ENCODE data around the gene PMM2. TPM values are rescaled to one million over a fixed set of nuclear protein-coding genes. Genes with fewer than 3 reads are reported as not detected.

Gene PMM2
- total RNA-seq, 5 donors from 2014 or later (not counting 1 experiment from before 2014, with no cell fraction given) = 33.8 to 46.6 (median 43.7) TPM

DNA sequence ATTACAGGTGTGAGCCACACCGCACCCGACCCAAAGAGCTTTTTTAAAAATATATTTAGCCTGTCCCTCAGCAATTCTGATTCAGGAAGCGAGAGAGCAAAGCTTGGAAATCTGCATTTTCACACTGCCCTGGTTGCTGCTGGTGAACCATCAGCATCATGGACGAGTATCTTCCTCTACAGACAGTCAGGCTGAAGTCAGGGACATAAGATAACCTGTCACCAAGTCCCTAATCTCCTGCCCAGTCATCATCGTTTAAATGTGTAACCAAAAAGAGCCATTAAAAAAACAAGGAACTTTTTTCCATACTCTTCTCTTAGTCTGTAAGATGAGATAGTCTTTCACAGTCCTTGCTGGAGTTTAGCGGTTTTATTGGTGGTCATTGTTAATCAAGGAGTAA, 6.7 kb downstream of the PMM2 start:
- WGBS (ENCODE audit: insufficient coverage) = 98% methylated on average over 4 of the region's 6 CpGs
- H3K27ac Mint-ChIP-seq = no peak overlapping the region
- H3K27me3 Mint-ChIP-seq = no peaks in the 10 kb centered on the region
- H3K9me3 ChIP-seq = no peaks in the 10 kb centered on the region
- ATAC-seq (replicated peaks in 1 of 4) (no peak), DNase-seq (no peak)
- H3K36me3 Mint-ChIP-seq = peaks cover 51% of the 10 kb centered on the region
- H3K4me3 Mint-ChIP-seq = no peak overlapping the region
- H3K27me3 ChIP-seq (replicated peaks in 1 of 2; ENCODE audit: control insufficient read depth in 2 of 2, extremely low read depth in 1 of 2, insufficient read depth in 2 of 2, low read length in 1 of 2) = no peaks in the 10 kb centered on the region
- H3K27ac ChIP-seq (ENCODE audit: low read length) = no peak overlapping the region
- ChIA-PET POLR2A (no interaction called here), CTCF (no interaction called here)
- peaks cover 24 to 78% of the 10 kb centered on the region in 2 donors for H3K36me3 ChIP-seq (ENCODE audit: control insufficient read depth in 2 of 2, extremely low read depth in 1 of 2, insufficient read depth in 1 of 2, low read length in 1 of 2)
- no peaks in the 10 kb centered on the region for H3K9me3 Mint-ChIP-seq
- H3K4me1 ChIP-seq (ENCODE audit: control insufficient read depth in 1 of 2, extremely low read depth in 1 of 2, insufficient read depth in 2 of 2, low read length in 2 of 2) = peaks cover 0 to 9% of the 10 kb centered on the region in 2 experiments
- peaks cover 9 to 19% (median 11%) of the 10 kb centered on the region in 3 donors for H3K4me1 Mint-ChIP-seq
- no peak overlapping the region for H3K4me3 ChIP-seq (ENCODE audit: control insufficient read depth in 1 of 2, extremely low read depth in 1 of 2, low read length in 1 of 2)

DNA sequence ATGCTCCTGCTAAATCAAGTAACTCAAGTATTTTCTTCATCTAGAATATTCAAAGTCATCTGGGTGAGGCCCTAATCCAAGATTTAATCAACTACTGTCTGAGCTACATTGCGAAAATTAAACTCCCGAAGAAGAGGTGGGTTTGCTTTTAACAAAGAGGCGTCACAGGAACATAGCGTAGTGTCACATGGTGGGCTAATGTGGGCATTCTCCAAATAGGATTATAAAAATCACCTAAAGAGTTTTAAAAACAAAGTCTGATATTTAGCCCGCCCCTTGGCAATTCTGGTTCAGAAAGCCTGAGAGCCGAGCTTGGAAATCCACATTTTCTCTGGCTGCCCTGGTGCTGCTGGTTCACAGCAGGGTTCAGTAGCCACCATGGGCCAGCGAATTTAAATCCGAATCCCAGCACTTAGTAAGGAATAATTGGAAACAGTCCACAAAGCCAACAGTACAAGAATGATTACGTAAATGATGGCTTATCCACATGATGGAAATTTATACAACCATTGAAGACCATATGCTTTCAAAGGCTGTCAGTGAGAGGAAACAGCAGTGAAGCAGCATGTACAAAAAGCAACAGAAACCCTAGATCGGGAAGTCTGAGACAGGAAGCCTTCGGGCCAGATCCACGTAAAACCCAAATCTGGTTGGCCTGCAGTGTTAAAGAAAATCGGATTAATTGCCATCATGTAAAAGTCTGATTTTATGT, 8.8 kb downstream of the PMM2 start:
- Histone ChIP-seq H3K36me3 (ENCODE audit: control insufficient read depth in 2 of 2, extremely low read depth in 1 of 2, insufficient read depth in 1 of 2, low read length in 1 of 2) (peaks cover 31 to 94% of the 10 kb centered on the region in 2 donors), H3K4me3 (ENCODE audit: control insufficient read depth in 1 of 2, extremely low read depth in 1 of 2, low read length in 1 of 2) (no peak overlapping the region), H3K4me1 (ENCODE audit: control insufficient read depth in 1 of 2, extremely low read depth in 1 of 2, insufficient read depth in 2 of 2, low read length in 2 of 2) (no peaks in the 10 kb centered on the region), H3K27me3 (replicated peaks in 1 of 2; ENCODE audit: control insufficient read depth in 2 of 2, extremely low read depth in 1 of 2, insufficient read depth in 2 of 2, low read length in 1 of 2) (no peaks in the 10 kb centered on the region), H3K9me3 (no peaks in the 10 kb centered on the region), H3K27ac (ENCODE audit: low read length) (no peak overlapping the region)
- Mint-ChIP-seq H3K9me3 (no peaks in the 10 kb centered on the region), H3K36me3 (peaks cover 60% of the 10 kb centered on the region), H3K4me1 (peaks cover 0 to 11% (median 4%) of the 10 kb centered on the region in 3 donors), H3K27ac (no peak overlapping the region), H3K27me3 (no peaks in the 10 kb centered on the region), H3K4me3 (no peak overlapping the region)
- POLR2A ChIA-PET = interaction anchor here in 1 of 2 donors (0.7 kb wide), 1 partner anchor 158 kb away, joined by 3 read pairs; no protein-coding TSS in a partner anchor
- ATAC-seq (replicated peaks in 1 of 4) (no peak), DNase-seq (no peak)
- CTCF ChIA-PET = no interaction called here
- WGBS (ENCODE audit: insufficient coverage) = 97% methylated on average over 6 of the region's 13 CpGs

DNA sequence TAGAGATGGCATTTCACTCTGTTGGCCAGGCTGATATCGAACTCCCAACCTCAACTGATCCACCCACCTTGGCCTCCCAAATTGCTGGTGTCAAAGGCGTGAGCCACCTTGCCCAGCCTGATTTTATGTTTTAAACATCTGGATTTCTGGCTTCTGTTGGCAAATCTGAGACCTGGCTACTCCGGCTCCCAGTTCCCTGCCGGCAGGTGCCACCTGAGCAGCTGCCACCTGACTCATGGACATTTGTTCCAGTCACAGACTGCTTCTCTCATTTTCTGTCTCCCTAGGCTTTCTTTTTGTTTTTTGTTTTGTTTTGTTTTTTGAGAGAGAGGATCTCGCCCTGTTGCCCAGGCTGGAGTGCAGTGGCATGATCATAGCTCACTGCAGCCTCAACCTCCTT, 9.6 kb downstream of the PMM2 start:
- Mint-ChIP-seq H3K9me3 (no peaks in the 10 kb centered on the region), H3K27me3 (no peaks in the 10 kb centered on the region), H3K27ac (no peak overlapping the region), H3K36me3 (peaks cover 57% of the 10 kb centered on the region), H3K4me1 (peaks cover 0 to 7% (median 4%) of the 10 kb centered on the region in 3 donors), H3K4me3 (no peak overlapping the region)
- Histone ChIP-seq H3K4me3 (ENCODE audit: control insufficient read depth in 1 of 2, extremely low read depth in 1 of 2, low read length in 1 of 2) (no peak overlapping the region), H3K9me3 (no peaks in the 10 kb centered on the region), H3K4me1 (ENCODE audit: control insufficient read depth in 1 of 2, extremely low read depth in 1 of 2, insufficient read depth in 2 of 2, low read length in 2 of 2) (no peaks in the 10 kb centered on the region), H3K27me3 (replicated peaks in 1 of 2; ENCODE audit: control insufficient read depth in 2 of 2, extremely low read depth in 1 of 2, insufficient read depth in 2 of 2, low read length in 1 of 2) (no peaks in the 10 kb centered on the region), H3K36me3 (ENCODE audit: control insufficient read depth in 2 of 2, extremely low read depth in 1 of 2, insufficient read depth in 1 of 2, low read length in 1 of 2) (peaks cover 38 to 94% of the 10 kb centered on the region in 2 donors), H3K27ac (ENCODE audit: low read length) (no peak overlapping the region)
- ATAC-seq (replicated peaks in 1 of 4) = no peak
- no peak for DNase-seq
- ChIA-PET CTCF (no interaction called here), POLR2A (no interaction called here)
- 100% methylated on average over 1 of the region's 5 CpGs for WGBS (ENCODE audit: insufficient coverage)

DNA sequence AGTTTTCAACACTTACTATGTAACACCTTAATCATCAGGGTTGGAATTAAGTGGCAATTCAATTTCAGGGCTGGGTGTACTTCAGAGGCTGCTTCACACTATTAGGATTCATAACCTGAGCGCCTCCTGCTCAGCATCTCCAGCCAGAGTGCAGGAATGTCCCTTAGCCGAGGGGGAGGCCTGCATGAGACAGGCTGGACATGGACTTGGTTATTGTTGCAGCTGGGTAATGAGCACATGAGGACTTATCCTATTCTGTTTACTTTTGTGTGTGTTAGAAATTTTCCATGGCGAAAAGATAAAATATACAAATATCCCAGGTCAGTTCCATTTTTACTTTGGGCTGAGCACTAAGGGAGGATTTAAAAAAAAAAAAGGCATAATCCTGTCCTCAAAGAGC, 10.4 kb downstream of the PMM2 start:
- no peak overlapping the region for H3K4me3 ChIP-seq (ENCODE audit: control insufficient read depth in 1 of 2, extremely low read depth in 1 of 2, low read length in 1 of 2)
- no peaks in the 10 kb centered on the region for H3K9me3 ChIP-seq
- peaks cover 41 to 96% of the 10 kb centered on the region in 2 donors for H3K36me3 ChIP-seq (ENCODE audit: control insufficient read depth in 2 of 2, extremely low read depth in 1 of 2, insufficient read depth in 1 of 2, low read length in 1 of 2)
- H3K9me3 Mint-ChIP-seq = no peaks in the 10 kb centered on the region
- DNase-seq = no peak
- ChIA-PET CTCF (interaction anchor here in 1 of 2 donors (0.5 to 1.1 kb wide), 2 partner anchors 72 to 232 kb away, joined by 3 read pairs; no protein-coding TSS in a partner anchor), POLR2A (no interaction called here)
- H3K4me1 ChIP-seq (ENCODE audit: control insufficient read depth in 1 of 2, extremely low read depth in 1 of 2, insufficient read depth in 2 of 2, low read length in 2 of 2) = no peaks in the 10 kb centered on the region
- WGBS (ENCODE audit: insufficient coverage) = 100% methylated on average over 1 of the region's 3 CpGs
- H3K27me3 ChIP-seq (replicated peaks in 1 of 2; ENCODE audit: control insufficient read depth in 2 of 2, extremely low read depth in 1 of 2, insufficient read depth in 2 of 2, low read length in 1 of 2) = no peaks in the 10 kb centered on the region
- no peak for ATAC-seq (replicated peaks in 1 of 4)
- no peak overlapping the region for H3K27ac ChIP-seq (ENCODE audit: low read length)
- H3K4me1 Mint-ChIP-seq = peaks cover 0 to 7% (median 4%) of the 10 kb centered on the region in 3 donors
- H3K36me3 Mint-ChIP-seq = peaks cover 54% of the 10 kb centered on the region
- H3K27ac Mint-ChIP-seq = no peak overlapping the region
- no peak overlapping the region for H3K4me3 Mint-ChIP-seq
- no peaks in the 10 kb centered on the region for H3K27me3 Mint-ChIP-seq

DNA sequence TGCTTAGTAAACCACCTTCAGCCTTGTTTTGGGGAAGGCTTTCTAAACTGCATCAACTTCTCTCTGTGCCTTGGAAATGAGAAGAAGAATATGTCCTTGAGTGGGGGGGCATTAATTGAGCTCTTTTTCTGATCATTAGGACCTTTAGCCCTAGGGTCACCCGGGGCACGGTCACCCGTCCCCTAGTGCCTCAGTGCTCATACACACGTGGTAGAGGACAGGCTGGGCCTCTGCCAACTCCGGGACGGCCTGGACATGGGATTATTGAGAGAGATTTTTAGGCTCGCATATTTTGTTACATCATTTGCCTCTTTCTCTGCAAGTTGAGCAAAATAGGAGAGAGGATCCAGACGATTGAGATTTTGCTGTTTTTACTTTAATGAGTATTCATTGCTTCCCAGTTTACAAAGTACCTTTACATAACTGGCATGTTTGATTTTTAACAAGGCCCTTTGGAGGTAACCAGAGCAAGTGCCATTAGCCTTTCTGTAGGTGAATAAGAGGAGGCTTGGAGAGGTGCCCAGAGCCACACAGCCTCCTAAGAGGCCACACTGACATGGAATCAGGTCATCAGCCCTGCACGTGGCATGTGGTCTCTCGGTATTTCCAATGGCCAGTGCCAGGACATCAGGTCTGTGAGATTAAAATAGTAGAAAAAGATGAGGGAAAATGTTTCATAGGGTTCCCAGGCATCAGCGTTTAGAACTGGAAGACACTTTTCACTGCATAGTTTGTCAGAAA, 11.1 kb downstream of the PMM2 start:
- H3K27me3 ChIP-seq (replicated peaks in 1 of 2; ENCODE audit: control insufficient read depth in 2 of 2, extremely low read depth in 1 of 2, insufficient read depth in 2 of 2, low read length in 1 of 2) = no peaks in the 10 kb centered on the region
- H3K36me3 ChIP-seq (ENCODE audit: control insufficient read depth in 2 of 2, extremely low read depth in 1 of 2, insufficient read depth in 1 of 2, low read length in 1 of 2) = peaks cover 40 to 95% of the 10 kb centered on the region in 2 donors
- Mint-ChIP-seq H3K27ac (no peak overlapping the region), H3K4me1 (peaks cover 0 to 3% (median 0%) of the 10 kb centered on the region in 3 donors), H3K9me3 (no peaks in the 10 kb centered on the region), H3K36me3 (peaks cover 55% of the 10 kb centered on the region), H3K4me3 (no peak overlapping the region), H3K27me3 (no peaks in the 10 kb centered on the region)
- H3K9me3 ChIP-seq = no peaks in the 10 kb centered on the region
- no peak overlapping the region for H3K4me3 ChIP-seq (ENCODE audit: control insufficient read depth in 1 of 2, extremely low read depth in 1 of 2, low read length in 1 of 2)
- no peak overlapping the region for H3K27ac ChIP-seq (ENCODE audit: low read length)
- no peaks in the 10 kb centered on the region for H3K4me1 ChIP-seq (ENCODE audit: control insufficient read depth in 1 of 2, extremely low read depth in 1 of 2, insufficient read depth in 2 of 2, low read length in 2 of 2)
- ChIA-PET POLR2A (no interaction called here), CTCF (interaction anchor here (0.5 to 1.1 kb wide), 3 partner anchors 12 to 231 kb away, joined by 3 read pairs; partner anchors contain the start of gene TMEM186 (in 1 of the 2))
- no peak for DNase-seq
- ATAC-seq (replicated peaks in 1 of 4) = no peak
- WGBS (ENCODE audit: insufficient coverage) = 100% methylated on average over 2 of the region's 11 CpGs

DNA sequence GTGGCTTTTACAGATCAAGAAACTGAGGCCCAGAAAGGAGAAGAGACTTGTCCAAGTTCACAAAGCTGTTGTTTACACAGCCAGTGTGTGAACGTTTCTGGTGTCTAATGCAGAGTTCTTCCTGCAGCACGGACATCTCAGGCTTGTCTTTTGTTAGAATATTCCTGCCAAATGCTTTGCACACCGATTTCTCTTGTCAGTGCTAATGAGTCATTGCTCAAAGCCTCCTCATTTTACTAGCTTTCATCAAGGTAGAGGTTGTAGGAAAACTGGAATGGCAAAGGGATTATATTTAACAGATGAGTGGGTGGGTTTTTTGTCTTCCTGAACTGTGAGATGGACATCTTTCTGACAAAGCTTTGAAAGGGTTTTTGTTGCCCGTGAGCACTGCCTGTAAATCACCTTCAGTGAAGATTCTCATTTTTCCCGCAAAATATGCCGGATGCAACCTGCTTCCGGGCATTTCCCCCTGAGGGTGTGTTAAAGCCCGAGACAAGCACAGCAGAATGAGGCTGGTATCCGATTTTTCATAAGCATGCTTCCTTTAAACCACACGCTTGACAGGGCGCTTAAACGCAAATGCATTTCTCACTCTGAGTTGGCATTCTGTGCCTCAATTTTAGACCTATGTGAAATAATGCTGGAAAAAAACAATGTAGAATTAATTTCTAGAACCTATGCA, 14.7 kb downstream of the PMM2 start:
- Mint-ChIP-seq H3K4me1 (peaks cover 6 to 12% (median 8%) of the 10 kb centered on the region in 3 donors), H3K36me3 (peaks cover 54% of the 10 kb centered on the region), H3K27me3 (no peaks in the 10 kb centered on the region), H3K4me3 (no peak overlapping the region), H3K9me3 (no peaks in the 10 kb centered on the region), H3K27ac (peak overlapping the region in 1 of 2 donors; percentile 6)
- Histone ChIP-seq H3K4me3 (ENCODE audit: control insufficient read depth in 1 of 2, extremely low read depth in 1 of 2, low read length in 1 of 2) (no peak overlapping the region), H3K4me1 (ENCODE audit: control insufficient read depth in 1 of 2, extremely low read depth in 1 of 2, insufficient read depth in 2 of 2, low read length in 2 of 2) (peaks cover 7 to 9% of the 10 kb centered on the region in 2 experiments), H3K27ac (ENCODE audit: low read length) (no peak overlapping the region), H3K9me3 (no peaks in the 10 kb centered on the region), H3K36me3 (ENCODE audit: control insufficient read depth in 2 of 2, extremely low read depth in 1 of 2, insufficient read depth in 1 of 2, low read length in 1 of 2) (peaks cover 46 to 81% of the 10 kb centered on the region in 2 donors), H3K27me3 (replicated peaks in 1 of 2; ENCODE audit: control insufficient read depth in 2 of 2, extremely low read depth in 1 of 2, insufficient read depth in 2 of 2, low read length in 1 of 2) (no peaks in the 10 kb centered on the region)
- no peak for DNase-seq
- 91% methylated on average over 7 of the region's 12 CpGs for WGBS (ENCODE audit: insufficient coverage)
- POLR2A ChIA-PET = no interaction called here
- CTCF ChIA-PET = no interaction called here
- ATAC-seq (replicated peaks in 1 of 4) = no peak
